NCI-H774 (cell line): Measurements from ENCODE around the gene NAAA.
A peak's percentile ranks its signal among the peaks of the same experiment; 100 is the strongest.
"Not testable (repeated sequence)": the region's sequence is repeated elsewhere in the genome, so short reads cannot be mapped to it uniquely, and the experiment has no call there.

Source experiments
- DNase-seq: peaks from one replicate; lab custom pipeline; 2025; lab: John Stamatoyannopoulos, UW

Gene NAAA

DNA sequence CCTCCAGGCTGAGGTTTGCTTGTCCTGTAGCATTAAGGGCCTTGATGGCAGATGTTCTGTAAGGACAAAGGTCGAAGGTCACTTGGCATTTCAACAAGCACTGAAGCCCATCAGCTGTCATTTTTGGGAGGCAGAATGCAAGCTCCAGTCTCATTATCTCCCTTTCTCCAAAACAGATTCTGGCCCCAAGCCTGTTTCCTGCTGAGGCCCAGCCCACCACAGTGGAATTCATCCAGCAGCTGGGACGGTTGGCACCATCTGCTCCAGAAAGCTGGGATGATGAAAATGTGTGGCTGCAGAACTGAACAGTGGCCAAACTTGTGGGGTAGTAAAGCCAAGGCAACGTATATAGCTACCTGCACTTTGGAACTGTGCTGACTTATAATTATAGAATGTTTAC lies 20.9 kb downstream of the NAAA start:
- DNase-seq, result no peak

DNA sequence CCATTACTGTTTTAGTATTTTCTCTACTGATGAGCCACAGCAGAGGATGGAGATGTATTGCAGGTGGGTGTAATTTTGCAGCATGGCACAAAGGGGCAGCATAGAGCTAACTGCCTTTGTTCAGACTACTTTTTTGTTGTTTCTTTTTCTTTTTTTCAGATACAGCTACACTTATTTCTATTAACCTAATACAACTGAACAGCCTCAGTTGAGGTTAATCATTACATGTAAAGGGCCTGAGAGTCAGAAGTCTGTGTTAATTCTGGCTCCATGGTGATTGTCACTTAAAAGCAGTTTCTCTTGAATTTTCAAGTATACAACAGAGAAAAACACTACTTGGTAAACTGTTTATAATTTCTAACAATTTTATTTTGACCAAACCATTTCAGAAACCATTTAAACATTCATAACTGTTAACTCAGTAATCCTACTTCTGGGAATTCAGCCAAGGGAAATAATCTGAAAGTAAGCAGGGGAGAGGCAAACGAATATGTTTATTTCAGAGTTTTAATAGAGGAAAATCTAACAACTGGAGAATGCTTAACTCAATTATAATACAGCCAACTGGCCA lies 24.6 kb downstream of the NAAA start:
- peak; percentile 19 for DNase-seq

DNA sequence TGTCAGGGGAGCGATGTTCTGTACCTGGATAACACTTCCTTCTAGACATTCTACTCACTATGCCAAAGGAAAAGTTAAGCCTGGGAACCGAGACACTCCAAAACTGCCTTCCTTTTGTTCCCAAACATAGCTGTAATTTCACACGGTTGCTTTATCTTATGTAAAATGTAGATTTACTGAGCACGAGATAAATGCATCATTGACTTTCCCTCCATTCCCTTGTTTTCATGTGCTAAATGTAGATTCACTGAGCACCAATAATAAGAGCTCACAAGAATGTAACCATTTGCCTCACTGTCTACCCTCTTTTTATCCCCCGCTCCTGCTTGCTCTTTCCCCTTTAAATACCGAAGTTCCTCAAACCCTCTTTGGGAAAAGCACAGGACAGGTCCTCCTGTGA lies 27.8 kb downstream of the NAAA start:
- DNase-seq, result no peak

DNA sequence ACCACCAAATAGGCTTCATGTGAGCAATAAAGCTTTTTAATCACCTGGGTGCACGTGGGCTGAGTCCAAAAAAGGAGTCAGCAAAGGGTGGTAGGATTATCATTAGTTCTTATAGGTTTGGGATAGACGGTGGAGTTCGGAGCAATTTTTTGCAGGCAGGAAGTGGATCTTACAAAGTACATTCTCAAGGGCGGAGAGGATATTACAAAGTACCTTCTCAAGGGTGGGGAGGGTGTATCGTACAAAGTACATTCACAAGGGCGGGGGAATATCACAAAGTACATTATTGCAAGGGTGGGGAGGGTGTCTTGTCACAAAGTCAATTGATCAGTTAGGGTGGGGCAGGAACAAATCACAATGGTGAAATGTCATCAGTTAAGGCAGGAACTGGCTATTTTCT lies 30.0 kb downstream of the NAAA start:
- not testable (repeated sequence) for DNase-seq

DNA sequence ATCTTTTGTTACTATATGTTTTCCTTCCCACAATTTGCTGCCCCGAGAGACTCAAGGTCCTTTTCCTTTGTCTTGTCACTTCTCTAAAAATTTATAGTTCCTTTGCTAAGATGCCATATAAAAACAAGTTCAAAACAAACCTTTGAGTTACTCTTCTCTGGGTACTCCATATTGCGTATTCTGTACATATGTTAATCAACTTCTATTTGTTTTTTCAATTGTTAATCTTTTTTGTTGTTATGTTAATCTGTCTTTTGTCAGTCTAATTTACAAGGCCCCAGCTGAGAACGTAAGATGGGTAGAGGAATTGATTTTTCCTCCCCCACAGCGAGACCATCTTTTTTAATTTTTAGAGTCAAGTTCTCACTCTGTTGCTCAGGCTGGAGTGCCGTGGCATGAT lies 31.4 kb downstream of the NAAA start:
- DNase-seq, result no peak

DNA sequence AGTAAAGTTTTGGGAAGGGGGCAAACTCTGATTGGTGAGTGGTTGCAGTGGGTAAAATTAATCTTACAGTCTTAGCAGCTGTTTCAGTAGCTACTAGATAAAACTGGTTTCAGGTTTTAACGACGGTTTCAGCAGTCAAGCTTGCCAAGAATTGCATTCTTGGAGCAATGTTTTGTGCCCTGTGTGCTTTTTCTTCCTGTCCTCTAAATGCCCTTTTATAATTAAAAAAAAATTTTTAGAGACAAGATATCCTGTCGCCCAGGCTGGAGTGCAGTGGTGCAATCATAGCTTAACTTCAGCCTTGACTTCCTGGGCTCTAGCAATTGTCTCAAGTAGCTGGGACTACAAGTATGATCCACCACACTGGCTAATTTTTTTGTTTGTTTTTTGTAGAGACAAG lies 32.3 kb downstream of the NAAA start:
- DNase-seq, result no peak

DNA sequence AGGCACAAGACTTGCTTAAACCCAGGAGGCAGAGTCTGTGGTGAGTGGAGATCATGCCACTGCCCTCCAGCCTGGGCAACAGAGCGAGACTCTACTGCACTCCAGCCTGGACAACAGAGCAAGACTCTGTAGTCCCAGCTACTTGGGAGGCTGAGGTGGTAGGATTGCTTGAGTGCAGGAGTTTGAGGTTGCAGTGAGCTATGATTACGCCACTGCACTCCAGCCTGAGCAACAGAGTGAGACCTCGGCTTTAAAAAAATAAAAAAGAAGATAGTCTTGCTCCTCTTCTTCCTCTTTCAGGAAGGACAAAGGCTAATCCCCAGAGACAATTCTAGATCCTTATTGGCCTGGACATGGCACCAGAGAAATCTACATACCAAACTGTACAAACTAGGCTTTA lies 32.8 kb downstream of the NAAA start:
- no peak for DNase-seq

DNA sequence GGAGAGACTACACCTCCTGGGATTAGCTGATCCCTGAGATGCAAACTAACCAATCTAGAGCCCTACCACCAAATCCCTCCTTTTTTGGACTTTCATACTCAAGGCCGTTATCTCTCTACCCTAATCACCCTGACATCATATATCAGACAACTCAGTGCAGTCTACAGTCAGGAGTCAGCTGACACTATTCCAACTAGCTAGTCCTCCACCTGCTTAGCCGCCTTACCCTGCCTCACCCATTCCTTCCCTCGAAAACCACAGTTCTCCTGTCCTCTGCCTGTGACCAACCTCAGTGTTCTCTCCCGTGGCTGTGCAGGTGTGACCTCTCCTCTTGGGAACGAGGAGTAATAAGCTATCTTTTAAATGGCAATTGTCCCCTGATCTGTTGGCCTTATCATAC lies 36.7 kb downstream of the NAAA start:
- no peak for DNase-seq

DNA sequence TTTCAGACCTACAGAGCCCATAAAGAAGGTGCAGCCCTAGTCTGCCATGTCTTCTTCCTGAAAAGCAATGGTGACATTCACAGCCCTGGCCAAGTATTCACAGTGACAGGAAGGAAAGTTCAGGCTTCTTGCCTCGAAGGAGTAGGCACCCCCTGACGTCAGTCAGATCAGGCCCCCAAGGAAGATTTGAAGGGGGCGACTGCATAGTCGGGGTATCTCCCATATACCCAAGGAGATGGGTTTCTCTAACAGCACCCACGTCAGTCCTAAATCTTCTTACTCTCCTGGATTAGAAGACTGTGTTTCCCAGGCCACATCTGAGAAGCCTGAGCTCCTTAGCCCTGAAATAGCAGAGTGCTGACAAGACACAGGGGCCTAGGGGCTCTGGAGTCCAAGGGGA lies 38.5 kb downstream of the NAAA start, which contains the start of gene PPEF2:
TSS of gene PPEF2 (minus strand) at position 101 of the 400 bp plus-strand sequence. CDS start 6,127 bp downstream, outside the sequence.
- DNase-seq, result no peak

DNA sequence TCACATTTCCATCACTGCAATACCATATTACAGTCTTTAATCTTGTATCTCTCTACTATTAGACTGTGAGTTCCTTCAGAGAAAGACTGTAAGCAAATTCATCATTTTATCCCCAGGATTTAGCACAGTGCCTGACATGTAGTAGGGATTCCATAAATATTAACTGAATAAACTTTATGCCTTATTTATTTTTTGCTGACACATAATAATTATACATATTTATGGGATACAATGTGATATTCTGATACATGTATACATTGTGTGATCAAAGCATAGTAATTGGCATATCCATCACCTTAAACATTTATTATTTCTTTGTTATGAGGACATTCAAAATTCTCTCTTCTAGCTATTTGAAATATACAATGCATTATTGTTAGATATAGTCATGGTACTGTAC lies 42.3 kb downstream of the NAAA start:
- no peak for DNase-seq

DNA sequence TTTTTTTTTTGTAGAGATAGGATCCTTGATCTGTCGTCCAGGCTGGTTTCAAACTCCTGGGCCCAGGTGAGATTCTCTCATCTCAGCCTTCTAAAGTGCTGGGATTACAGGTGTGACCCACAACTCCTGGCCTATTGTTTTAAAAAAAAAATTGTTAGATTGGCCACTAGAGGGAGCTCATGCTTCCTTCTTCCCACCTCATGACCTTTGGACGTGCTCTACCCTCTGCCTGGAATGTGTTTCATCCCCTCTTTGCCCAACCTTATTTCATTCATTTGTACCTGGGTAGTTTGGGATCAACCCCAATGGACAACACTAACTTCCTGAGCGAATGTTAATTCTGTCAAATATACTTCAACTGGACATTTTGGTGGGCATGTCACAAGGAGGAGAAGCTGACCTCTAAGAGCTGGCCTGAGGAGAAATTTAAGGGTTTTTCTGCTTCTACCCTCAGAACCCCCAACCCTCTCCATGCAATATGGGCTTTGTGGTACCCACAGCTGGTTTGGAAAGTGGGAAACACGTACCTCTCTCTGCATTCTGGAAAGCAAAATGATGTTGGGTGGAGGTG lies 45.0 kb downstream of the NAAA start:
- peak; percentile 9 for DNase-seq

DNA sequence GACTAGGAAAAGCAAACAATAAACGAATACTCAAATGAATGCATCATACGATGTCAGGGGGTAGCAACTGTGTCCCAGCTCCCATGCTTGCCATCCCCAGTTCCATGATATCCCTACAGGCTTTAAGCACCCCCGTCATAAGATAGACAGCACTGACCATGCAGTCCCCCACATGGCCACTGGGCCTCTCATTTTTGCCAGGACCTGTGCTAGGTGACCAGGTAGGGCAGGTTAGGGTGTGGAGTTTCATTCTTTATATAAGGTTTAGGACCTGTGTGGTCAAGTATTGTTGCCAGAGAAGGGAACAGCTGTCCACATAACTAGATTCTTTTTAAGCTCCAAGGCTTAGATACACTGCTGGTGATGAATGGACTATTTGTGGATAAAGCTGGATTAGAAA lies 48.3 kb downstream of the NAAA start:
- DNase-seq, result no peak

DNA sequence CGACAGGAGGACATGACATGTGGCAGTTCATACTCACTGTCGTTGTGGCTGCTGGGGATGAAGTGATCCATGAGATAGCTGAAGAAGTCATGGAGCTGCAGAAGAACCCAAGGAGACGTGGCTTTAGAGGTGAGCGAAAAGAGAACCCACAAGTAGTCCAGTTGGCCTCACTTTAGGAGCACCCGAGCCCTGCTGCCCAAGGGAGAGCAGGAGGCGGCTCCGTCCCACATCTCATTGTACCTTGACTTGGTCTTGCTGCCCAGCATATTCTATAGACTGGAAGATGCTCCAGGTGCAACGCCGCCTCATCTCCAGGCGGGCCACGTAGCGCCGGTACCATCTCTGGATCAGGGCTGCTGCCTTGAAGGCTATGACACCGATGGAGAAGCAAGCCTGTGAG lies 49.2 kb downstream of the NAAA start:
- DNase-seq, result no peak

DNA sequence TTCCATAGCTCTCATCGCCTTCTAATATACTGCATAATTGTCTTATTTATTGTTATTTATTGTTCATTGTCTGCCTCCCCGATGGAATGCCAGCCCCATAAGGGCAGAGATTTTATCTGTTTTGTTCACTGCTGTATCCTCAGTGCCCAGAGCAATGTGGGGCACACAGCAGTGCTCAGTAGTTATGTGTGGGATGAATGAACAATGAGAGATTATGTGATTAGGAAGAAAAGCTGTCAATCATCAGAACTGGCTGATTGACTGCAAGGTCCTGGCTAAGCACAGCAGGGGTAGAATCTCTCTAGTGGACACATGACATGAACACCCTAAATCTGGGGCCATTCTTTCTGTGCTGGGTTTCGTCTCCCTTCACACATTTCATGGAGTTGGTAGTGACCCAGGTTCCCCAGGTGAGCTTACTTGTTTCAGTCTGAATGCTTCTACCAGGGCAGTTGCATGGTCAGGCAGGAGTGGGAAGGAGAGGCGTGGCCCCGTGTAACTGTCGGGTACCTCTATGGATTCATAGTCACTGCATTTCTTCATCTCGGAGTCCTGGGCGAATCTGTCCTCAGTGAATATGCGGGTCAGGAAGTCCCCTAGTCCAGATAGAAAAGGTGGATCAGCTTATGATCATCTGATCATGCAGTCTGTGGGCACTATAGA lies 51.1 kb downstream of the NAAA start:
- DNase-seq, result no peak

DNA sequence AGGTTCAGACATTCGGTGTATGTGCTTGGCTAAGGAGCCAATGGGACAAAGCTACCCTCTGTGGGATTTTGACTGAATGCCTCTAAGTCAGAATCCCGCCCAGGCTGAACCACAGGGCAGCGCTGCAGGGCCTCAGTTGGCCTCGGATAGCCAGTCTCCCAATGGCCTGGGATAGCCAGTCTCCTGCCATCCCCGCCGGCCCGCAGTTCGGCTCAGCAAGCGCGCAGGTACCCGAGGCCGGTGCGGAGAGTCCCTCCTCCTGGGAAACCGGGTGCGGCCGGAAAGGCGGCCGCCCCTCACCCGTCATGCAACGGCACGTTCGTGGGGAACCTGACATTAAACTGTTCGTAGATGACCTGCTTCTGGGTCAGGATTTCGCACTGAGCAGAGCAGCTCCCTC lies 54.7 kb downstream of the NAAA start:
- DNase-seq, result no peak

DNA sequence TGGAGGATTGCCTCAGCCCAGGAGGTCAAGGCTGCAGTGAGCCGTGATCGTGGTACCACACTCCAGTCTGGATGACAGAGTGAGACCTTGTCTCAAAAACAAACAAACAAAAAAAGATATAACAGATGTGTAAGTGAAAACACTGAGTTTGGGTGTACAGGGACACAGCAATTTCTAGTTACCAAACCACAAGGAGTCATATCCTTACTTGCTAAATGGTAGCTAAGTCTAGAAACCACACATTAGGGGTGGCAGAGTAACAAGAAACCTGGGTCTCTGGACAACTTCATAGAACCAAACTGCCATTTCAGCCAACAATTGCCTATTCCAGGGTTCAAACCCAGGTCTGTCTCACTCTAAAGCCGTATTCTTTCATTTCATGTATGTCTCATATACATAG lies 59.3 kb downstream of the NAAA start:
- no peak for DNase-seq

DNA sequence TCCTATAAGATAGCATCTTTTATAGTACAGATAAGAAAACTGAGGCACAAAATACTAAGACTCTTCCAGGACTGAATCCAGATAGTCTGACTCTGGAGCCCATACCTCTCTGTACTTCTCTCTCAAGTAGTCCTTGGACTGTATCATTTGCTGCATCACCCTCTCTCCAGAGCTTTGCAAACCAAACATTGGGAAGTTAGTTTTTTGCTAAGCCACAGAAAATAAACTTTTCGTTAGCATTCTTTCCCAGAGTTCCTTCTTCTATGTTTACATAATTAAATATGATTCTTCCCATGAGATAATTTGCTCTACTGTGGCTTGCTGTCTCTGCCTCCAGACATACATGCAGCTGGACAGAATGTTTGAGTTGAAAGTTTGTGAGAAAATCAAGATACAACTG lies 60.5 kb downstream of the NAAA start:
- DNase-seq, result no peak

DNA sequence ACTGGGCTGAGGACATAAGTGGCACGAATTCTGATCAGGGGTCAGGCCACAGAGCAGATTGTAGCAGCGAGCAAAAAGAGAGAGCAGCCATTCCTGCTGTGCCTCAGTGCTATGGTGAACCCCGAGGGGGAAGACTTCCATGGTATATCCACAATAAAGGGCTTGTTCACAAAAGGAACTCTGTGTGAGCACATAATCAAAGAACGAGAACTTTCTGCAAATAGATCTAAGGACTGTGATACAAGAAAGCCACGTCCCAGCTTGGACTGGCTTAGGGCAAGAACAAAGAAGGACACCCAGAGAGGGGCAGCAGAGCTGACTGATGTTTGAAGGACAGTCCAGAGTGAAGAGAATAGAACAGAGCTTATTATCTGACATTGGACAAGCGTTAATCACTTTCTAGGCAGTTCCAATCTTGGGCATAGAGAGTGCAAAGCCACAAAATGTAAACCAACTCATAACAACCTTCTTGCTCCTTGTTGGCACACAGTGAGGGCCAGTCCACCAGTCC lies 62.5 kb downstream of the NAAA start:
- no peak for DNase-seq

DNA sequence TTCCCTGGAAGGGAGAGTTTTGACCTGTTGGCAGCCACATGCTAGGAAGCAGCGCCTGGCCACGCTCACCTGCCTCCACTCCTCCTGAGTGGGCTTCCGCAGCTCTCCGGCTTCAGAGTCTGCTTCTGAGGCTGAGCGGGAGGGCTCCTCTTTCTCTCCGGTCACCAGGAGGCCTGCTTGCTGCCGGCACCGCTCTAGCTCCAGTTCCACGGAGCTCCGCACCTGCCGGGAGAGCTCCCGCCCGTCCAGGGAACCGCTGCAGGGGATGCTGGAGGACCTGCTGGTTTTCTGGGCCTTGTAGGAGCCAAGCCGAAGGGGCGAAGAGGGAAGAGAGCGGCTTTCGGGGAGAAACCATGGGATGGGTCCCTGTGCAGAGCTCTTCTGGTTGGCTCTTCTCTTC lies 64.6 kb downstream of the NAAA start:
- DNase-seq, result no peak

DNA sequence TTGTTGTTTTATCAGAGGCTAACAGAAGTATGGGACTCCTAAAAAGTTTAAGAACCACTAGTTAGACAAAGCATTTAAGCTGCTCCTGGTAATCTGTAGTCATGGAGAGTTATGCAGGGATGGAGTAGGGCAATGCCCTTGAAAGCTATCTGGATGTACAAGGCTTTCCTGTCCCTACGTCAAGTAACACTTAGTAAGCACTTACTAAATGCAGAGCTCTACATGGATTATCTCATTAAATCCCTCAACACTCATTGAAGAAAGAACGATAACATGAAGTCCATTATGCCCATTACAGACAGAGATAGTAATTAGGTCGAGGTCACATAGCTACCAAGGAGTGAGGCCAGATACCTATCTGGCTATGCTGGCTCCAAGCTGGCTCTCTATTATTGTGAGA lies 71.7 kb downstream of the NAAA start:
- DNase-seq, result no peak

DNA sequence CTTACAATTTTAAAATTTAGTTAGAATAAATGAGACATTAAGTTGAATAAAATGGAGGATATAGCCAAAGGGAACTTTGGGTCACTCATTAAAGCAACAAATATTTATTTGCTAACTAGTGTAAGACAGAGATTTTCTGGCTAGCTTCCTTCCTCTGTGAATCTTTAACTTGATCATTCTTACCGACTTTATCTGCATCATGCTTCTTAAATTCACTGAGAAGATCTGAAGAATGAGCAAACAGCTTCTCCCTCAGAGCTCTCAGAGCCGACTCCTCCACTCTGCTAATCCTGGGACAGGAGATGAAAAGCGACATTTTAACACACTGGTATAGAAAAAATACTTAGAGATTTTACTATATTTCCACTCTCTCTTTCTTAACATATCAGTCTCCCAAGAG lies 73.7 kb downstream of the NAAA start:
- DNase-seq, result no peak
